Neural crest cell (in vitro differentiated cells): Measurements from ENCODE around the gene FCHO1. TPM values are rescaled to one million over a fixed set of nuclear protein-coding genes. Genes with fewer than 3 reads are reported as not detected.

Experiments used
- DNase-seq: peaks from one replicate; pipeline ENCODE4 v3.0.0; 2021; ENCODE audit warnings: low read depth, mixed read lengths, low spot score
- H3K27ac Mint-ChIP-seq: one replicate; pipeline ENCODE4 v1.8.0; 2021; ENCODE audit warnings: mild to moderate bottlenecking, mixed read lengths; ENCODE audit not compliant: unreplicated experiment
- H3K27me3 Mint-ChIP-seq: 2 replicates; pipeline ENCODE4 v1.8.0; 2021; ENCODE audit warnings: low read depth, mild to moderate bottlenecking, mixed read lengths
- H3K36me3 Mint-ChIP-seq: 2 replicates; pipeline ENCODE4 v1.8.0; 2021; ENCODE audit warnings: low read depth, mild to moderate bottlenecking, mixed read lengths
- H3K4me1 Mint-ChIP-seq: 2 replicates; pipeline ENCODE4 v1.8.0; 2021; ENCODE audit warnings: mixed read lengths
- H3K4me3 Mint-ChIP-seq: one replicate; pipeline ENCODE4 v1.8.0; 2021; ENCODE audit warnings: mild to moderate bottlenecking, mixed read lengths
- H3K9me3 Mint-ChIP-seq: 2 replicates; pipeline ENCODE4 v1.8.0; 2021; ENCODE audit warnings: mixed read lengths
- CTCF ChIP-seq: fragments of 200-600 bp; sonication (generic); conservative IDR thresholded peaks from 2 replicates; pipeline ENCODE4 v1.5.0; 2021; ENCODE audit warnings: antibody characterized with exemption, mild to moderate bottlenecking
- total RNA-seq: library from RNA; stranded (reverse); gene quantifications from 2 replicates; pipeline ENCODE4 v1.2.1, GENCODE V29; 2021

The FCHO1 gene
- total RNA-seq, 1 donor from 2014 or later, result 12.2 TPM

GRCh38 chr19:17821190-17821589 is 69.9 kb downstream of the FCHO1 start, which contains the start of gene INSL3:
INSL3 (minus strand) TSS chr19:17821519; CDS start chr19:17821506, 13 bp downstream.
- no peak for DNase-seq
- H3K9me3 Mint-ChIP-seq, result no peaks in the 10 kb centered on the region
- no peak within 1 kb of the TSS for H3K4me3 Mint-ChIP-seq
- H3K36me3 Mint-ChIP-seq, result no peaks in the 10 kb centered on the region
- TF ChIP-seq CTCF, result no peak
- no peaks in the 10 kb centered on the region for H3K4me1 Mint-ChIP-seq
- no peaks in the 10 kb centered on the region for H3K27me3 Mint-ChIP-seq
- H3K27ac Mint-ChIP-seq, result no peak within 1 kb of the TSS

GRCh38 chr19:17824339-17824738 is 73.1 kb downstream of the FCHO1 start:
- Mint-ChIP-seq H3K9me3 (no peaks in the 10 kb centered on the region), H3K36me3 (no peaks in the 10 kb centered on the region), H3K4me3 (no peak overlapping the region), H3K27me3 (peaks cover 5% of the 10 kb centered on the region), H3K4me1 (no peaks in the 10 kb centered on the region), H3K27ac (no peak overlapping the region)
- TF ChIP-seq CTCF, result no peak
- no peak for DNase-seq

GRCh38 chr19:17826508-17827056 is 75.3 kb downstream of the FCHO1 start:
- Mint-ChIP-seq H3K36me3 (no peaks in the 10 kb centered on the region), H3K4me3 (no peak overlapping the region), H3K9me3 (no peaks in the 10 kb centered on the region), H3K4me1 (peaks cover 4% of the 10 kb centered on the region), H3K27me3 (peaks cover 16% of the 10 kb centered on the region), H3K27ac (no peak overlapping the region)
- no peak for TF ChIP-seq CTCF
- no peak for DNase-seq

GRCh38 chr19:17829855-17830566 is 78.7 kb downstream of the FCHO1 start:
- peak overlapping the region; percentile 89 for H3K27ac Mint-ChIP-seq
- H3K36me3 Mint-ChIP-seq, result no peaks in the 10 kb centered on the region
- peak overlapping the region; percentile 83 for H3K4me3 Mint-ChIP-seq
- TF ChIP-seq CTCF, result no peak
- H3K4me1 Mint-ChIP-seq, result peaks cover 11% of the 10 kb centered on the region
- peaks cover 16% of the 10 kb centered on the region for H3K27me3 Mint-ChIP-seq
- peak; percentile 21 for DNase-seq
- H3K9me3 Mint-ChIP-seq, result no peaks in the 10 kb centered on the region

GRCh38 chr19:17830567-17831418 is 79.5 kb downstream of the FCHO1 start:
- peak; percentile 62 for DNase-seq
- Mint-ChIP-seq H3K27ac (peak overlapping the region; percentile 89), H3K27me3 (peaks cover 22% of the 10 kb centered on the region), H3K4me1 (peaks cover 18% of the 10 kb centered on the region), H3K9me3 (no peaks in the 10 kb centered on the region), H3K36me3 (no peaks in the 10 kb centered on the region), H3K4me3 (peak overlapping the region; percentile 83)
- no peak for TF ChIP-seq CTCF
